Breast epithelium (tissue), 4 donors: ENCODE measurements around the gene SEZ6L. TPM values are rescaled to one million over a fixed set of nuclear protein-coding genes. Genes with fewer than 3 reads are reported as not detected.
"Not testable (repeated sequence)": the region's sequence is repeated elsewhere in the genome, so short reads cannot be mapped to it uniquely, and the experiment has no call there.

Source experiments
- DNase-seq, 2 donors: peaks; one replicate each; pipeline ENCODE4 v3.0.0-alpha.2; 2019; ENCODE audit warnings: low spot score in 2 of 2
- H3K27ac ChIP-seq, 2 donors: fragments of 200-600 bp; sonication (generic) in 1 of 2; one replicate each; pipeline ENCODE4 v1.5.1; 2016 to 2019; ENCODE audit warnings: mild to moderate bottlenecking in 1 of 2
- H3K27me3 ChIP-seq, 2 donors: fragments of 200-600 bp; sonication (generic) in 1 of 2; one replicate each; pipeline versions ENCODE4 v1.5.1 to v1.6.0; 2017 to 2019; ENCODE audit warnings: control low read depth in 1 of 2, mild to moderate bottlenecking in 1 of 2
- H3K36me3 ChIP-seq: fragments of 200-600 bp; one replicate; pipeline ENCODE4 v1.5.1; 2019
- H3K4me1 ChIP-seq, 2 donors: fragments of 200-600 bp; sonication (generic); one replicate each; pipeline ENCODE4 v1.5.1; 2016 to 2019; ENCODE audit warnings: control low read depth in 1 of 2
- H3K4me3 ChIP-seq, 3 donors: fragments of 200-600 bp; sonication (generic); 1 replicate in 2 of 3; 2 replicates in 1 of 3; pipeline ENCODE4 v1.5.1; 2016 to 2019; ENCODE audit warnings: mild to moderate bottlenecking in 3 of 3, moderate library complexity in 2 of 3
- H3K9me3 ChIP-seq, 2 donors: fragments of 200-600 bp; sonication (generic) in 1 of 2; one replicate each; pipeline ENCODE4 v1.5.1; 2016 to 2019; ENCODE audit warnings: control low read depth in 1 of 2
- CTCF ChIP-seq, 3 donors: fragments of 450-650 bp; IDR thresholded peaks; one replicate each; pipeline ENCODE4 v1.5.1; 2016 to 2017; ENCODE audit warnings: antibody characterized with exemption in 3 of 3, mild to moderate bottlenecking in 3 of 3, moderate library complexity in 3 of 3
- POLR2A ChIP-seq: fragments of 450-650 bp; IDR thresholded peaks from one replicate; pipeline ENCODE4 v1.6.1; 2016; ENCODE audit warnings: antibody characterized with exemption, mild to moderate bottlenecking, moderate library complexity
- POLR2AphosphoS5 ChIP-seq, 3 donors: sonication (generic); formaldehyde crosslinking; IDR thresholded peaks; one replicate each; pipeline ENCODE4 v1.6.1; 2017; ENCODE audit warnings: antibody characterized with exemption in 3 of 3
- intact Hi-C: fragments of 100-400 bp; cut with DNase I; formaldehyde crosslinking; loops from one replicate; pipeline ENCODE4 v1.15.1; 2023; ENCODE audit warnings: low total_unique reads
- total RNA-seq, 3 donors: library from RNA; depleted of rRNA; stranded (reverse); fragments of >200 nt; gene quantifications; one replicate each; pipeline ENCODE4 v1.1.0, GENCODE V29; 2016

Gene SEZ6L
- total RNA-seq, 3 donors from 2014 or later = under 0.01 to 0.16 (median 0.15) TPM

GRCh38 chr22:26406118-26406517 lies 236.9 kb downstream of the SEZ6L start:
- intact Hi-C loops = no loop called here
- Histone ChIP-seq H3K4me1 (no peaks in the 10 kb centered on the region), H3K27me3 (peaks cover 0 to 21% of the 10 kb centered on the region in 2 donors), H3K4me3 (no peak overlapping the region), H3K9me3 (no peaks in the 10 kb centered on the region), H3K27ac (no peak overlapping the region), H3K36me3 (no peaks in the 10 kb centered on the region)
- no peak for DNase-seq
- TF ChIP-seq POLR2A (no peak), POLR2AphosphoS5 (IDR thresholded peaks at IDR 0.05) (no peak), CTCF (IDR thresholded peaks at IDR 0.05) (no peak)

- H3K4me3 ChIP-seq, DNase-seq, H3K9me3 ChIP-seq, intact Hi-C loops, H3K27ac ChIP-seq, H3K36me3 ChIP-seq, H3K4me1 ChIP-seq: not testable (repeated sequence)
- H3K27me3 ChIP-seq = peaks cover 0 to 33% of the 10 kb centered on the region in 2 donors
Observed at GRCh38 chr22:26408562-26409220, 239.4 kb downstream of the SEZ6L start.

GRCh38 chr22:26409719-26410335 lies 240.6 kb downstream of the SEZ6L start:
- no peak for DNase-seq
- Histone ChIP-seq H3K27ac (no peak overlapping the region), H3K27me3 (peaks cover 0 to 32% of the 10 kb centered on the region in 2 donors), H3K4me3 (no peak overlapping the region), H3K36me3 (no peaks in the 10 kb centered on the region), H3K9me3 (no peaks in the 10 kb centered on the region), H3K4me1 (no peaks in the 10 kb centered on the region)
- intact Hi-C loops = no loop called here
- TF ChIP-seq CTCF (IDR thresholded peaks at IDR 0.05) (no peak), POLR2A (no peak), POLR2AphosphoS5 (IDR thresholded peaks at IDR 0.05) (no peak)

- no peaks in the 10 kb centered on the region for H3K36me3 ChIP-seq
- no peaks in the 10 kb centered on the region for H3K9me3 ChIP-seq
- peaks cover 0 to 27% of the 10 kb centered on the region in 2 donors for H3K27me3 ChIP-seq
- H3K27ac ChIP-seq = no peak overlapping the region
- intact Hi-C loops = no loop called here
- no peak overlapping the region for H3K4me3 ChIP-seq
- H3K4me1 ChIP-seq = no peaks in the 10 kb centered on the region
- no peak for DNase-seq
- TF ChIP-seq POLR2A (no peak), CTCF (IDR thresholded peaks at IDR 0.05) (no peak)
Observed at GRCh38 chr22:26410386-26410785, 241.1 kb downstream of the SEZ6L start.

- TF ChIP-seq POLR2AphosphoS5 (IDR thresholded peaks at IDR 0.05) = no peak
- no peak for TF ChIP-seq POLR2A
- TF ChIP-seq CTCF (IDR thresholded peaks at IDR 0.05) = no peak
- H3K4me1 ChIP-seq = peaks cover 0 to 6% of the 10 kb centered on the region in 2 donors
- H3K27me3 ChIP-seq = peaks cover 0 to 18% of the 10 kb centered on the region in 2 donors
- no peak overlapping the region for H3K27ac ChIP-seq
- no peaks in the 10 kb centered on the region for H3K36me3 ChIP-seq
- no peak overlapping the region for H3K4me3 ChIP-seq
- no peak for DNase-seq
- no peaks in the 10 kb centered on the region for H3K9me3 ChIP-seq
- intact Hi-C loops = no loop called here
Observed at GRCh38 chr22:26414347-26414746, 245.1 kb downstream of the SEZ6L start.
